Activated naive CD4-positive, alpha-beta T cell treated with anti-CD3 and anti-CD28 coated beads, Interleukin-2, amount 10 ng/mL, durations not matched to agents 7 days and 5 days (primary cell): ENCODE results near the gene TTLL5.

Source experiments
- CTCF ChIA-PET: fragments of 350-600 bp; sonication (Branson Sonifier 250); formaldehyde crosslinking; loops from one replicate; lab custom pipeline; 2021; ENCODE audit warnings: antibody characterized with exemption; lab: Charles Lee
- DNase-seq: peaks from one replicate; pipeline ENCODE4 v3.0.0-alpha.2; 2020
- H3K27ac Mint-ChIP-seq: one replicate; pipeline ENCODE4 v1.8.0; 2021; ENCODE audit warnings: mild to moderate bottlenecking, moderate library complexity, mixed read lengths
- H3K27me3 Mint-ChIP-seq: one replicate; pipeline ENCODE4 v1.8.0; 2021; ENCODE audit warnings: mild to moderate bottlenecking, mixed read lengths
- H3K36me3 Mint-ChIP-seq: one replicate; pipeline ENCODE4 v1.8.0; 2021; ENCODE audit warnings: mixed read lengths
- H3K4me1 Mint-ChIP-seq: one replicate; pipeline ENCODE4 v1.8.0; 2021; ENCODE audit warnings: mixed read lengths
- H3K4me3 Mint-ChIP-seq: one replicate; pipeline ENCODE4 v1.8.0; 2021; ENCODE audit warnings: mild to moderate bottlenecking, moderate library complexity, mixed read lengths
- H3K9me3 Mint-ChIP-seq: one replicate; pipeline ENCODE4 v1.8.0; 2021; ENCODE audit warnings: mixed read lengths

TTLL5 gene, protein sequence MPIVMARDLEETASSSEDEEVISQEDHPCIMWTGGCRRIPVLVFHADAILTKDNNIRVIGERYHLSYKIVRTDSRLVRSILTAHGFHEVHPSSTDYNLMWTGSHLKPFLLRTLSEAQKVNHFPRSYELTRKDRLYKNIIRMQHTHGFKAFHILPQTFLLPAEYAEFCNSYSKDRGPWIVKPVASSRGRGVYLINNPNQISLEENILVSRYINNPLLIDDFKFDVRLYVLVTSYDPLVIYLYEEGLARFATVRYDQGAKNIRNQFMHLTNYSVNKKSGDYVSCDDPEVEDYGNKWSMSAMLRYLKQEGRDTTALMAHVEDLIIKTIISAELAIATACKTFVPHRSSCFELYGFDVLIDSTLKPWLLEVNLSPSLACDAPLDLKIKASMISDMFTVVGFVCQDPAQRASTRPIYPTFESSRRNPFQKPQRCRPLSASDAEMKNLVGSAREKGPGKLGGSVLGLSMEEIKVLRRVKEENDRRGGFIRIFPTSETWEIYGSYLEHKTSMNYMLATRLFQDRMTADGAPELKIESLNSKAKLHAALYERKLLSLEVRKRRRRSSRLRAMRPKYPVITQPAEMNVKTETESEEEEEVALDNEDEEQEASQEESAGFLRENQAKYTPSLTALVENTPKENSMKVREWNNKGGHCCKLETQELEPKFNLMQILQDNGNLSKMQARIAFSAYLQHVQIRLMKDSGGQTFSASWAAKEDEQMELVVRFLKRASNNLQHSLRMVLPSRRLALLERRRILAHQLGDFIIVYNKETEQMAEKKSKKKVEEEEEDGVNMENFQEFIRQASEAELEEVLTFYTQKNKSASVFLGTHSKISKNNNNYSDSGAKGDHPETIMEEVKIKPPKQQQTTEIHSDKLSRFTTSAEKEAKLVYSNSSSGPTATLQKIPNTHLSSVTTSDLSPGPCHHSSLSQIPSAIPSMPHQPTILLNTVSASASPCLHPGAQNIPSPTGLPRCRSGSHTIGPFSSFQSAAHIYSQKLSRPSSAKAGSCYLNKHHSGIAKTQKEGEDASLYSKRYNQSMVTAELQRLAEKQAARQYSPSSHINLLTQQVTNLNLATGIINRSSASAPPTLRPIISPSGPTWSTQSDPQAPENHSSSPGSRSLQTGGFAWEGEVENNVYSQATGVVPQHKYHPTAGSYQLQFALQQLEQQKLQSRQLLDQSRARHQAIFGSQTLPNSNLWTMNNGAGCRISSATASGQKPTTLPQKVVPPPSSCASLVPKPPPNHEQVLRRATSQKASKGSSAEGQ (N-terminal part only)

DNA sequence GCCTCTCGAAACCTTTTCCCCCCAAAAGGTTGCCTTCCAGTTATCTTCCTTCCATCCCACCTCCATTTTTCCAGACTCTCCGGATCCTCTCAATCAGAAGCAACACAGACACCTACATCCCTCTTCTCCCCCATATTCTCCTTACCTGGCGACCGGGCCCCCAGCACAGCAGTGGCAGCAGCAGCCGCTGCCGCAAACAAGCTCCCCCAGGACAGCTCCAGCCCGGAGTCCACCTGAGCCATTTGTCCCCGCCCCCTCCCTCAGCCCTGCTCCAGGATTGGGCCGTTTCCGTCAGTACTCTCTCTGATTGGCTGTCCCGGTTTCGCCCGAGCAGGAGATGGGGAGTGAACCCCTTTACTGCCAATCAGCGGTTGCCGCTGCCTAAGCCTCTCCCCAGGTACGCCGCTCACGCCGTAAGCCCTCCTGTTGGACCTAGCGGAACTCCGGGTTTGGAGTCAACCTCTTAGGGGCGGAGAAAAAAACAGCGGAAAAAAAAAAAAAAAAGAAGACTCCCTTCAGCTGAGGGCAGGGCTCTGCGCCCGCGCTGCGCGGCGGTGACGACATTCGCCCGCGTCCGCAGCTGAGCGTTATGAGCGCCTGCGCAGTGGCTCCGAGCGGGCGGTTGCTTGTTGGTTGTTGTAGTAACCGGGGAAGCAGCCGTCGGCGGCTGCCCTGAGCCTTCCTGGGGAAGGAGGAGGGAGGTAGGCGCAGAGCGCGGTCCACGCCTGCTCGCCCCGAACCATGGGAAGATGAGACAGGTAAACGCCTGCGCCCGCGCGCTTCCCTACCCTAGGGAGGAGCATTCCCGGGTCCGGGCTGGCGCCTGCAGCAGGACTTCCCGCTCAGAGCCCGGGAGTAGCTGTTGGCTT, at the start of gene TTLL5, which contains the start of gene ERG28:
Gene TTLL5, plus strand, starts transcription at position 617 of the 869 bp plus-strand sequence. CDS start 1,904 bp downstream, outside the sequence.
Gene ERG28, minus strand, starts transcription at position 247 of the 869 bp plus-strand sequence. CDS start 3,374 bp downstream, outside the sequence.
- peak; percentile 98 for DNase-seq
- Mint-ChIP-seq H3K4me1 (peaks cover 33% of the 10 kb centered on the region), H3K36me3 (peaks cover 19% of the 10 kb centered on the region), H3K9me3 (no peaks in the 10 kb centered on the region), H3K27me3 (peaks cover 6% of the 10 kb centered on the region), H3K4me3 (peak within 1 kb of the TSS; percentile 92), H3K27ac (peak within 1 kb of the TSS; percentile 88)
- CTCF ChIA-PET, result interaction anchor here (0.5 to 1.1 kb wide), 4 partner anchors 9 to 246 kb away, joined by 3 to 4 read pairs (median 3); no protein-coding TSS in a partner anchor

DNA sequence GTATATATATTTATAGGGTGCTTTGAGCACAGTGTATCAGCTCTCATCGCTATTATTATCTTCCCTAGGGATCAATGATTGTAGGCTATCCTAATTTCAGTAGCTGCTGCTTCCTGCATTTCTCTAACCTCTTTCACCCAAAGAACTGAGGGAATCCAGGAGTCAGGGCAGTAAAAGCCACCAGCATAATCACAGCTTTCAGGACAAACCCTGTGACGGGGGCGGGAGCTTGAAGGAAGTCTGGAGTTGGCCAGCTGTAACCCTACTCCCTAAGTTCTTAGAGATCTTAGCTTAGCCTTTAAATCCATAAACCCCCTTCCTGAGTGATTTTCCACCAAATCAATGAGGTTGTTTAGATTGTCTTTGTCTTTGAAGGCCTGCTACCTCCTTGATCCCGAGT, 48.9 kb upstream of the TTLL5 start:
- H3K4me3 Mint-ChIP-seq, result no peak overlapping the region
- peaks cover 10% of the 10 kb centered on the region for H3K9me3 Mint-ChIP-seq
- no peak for DNase-seq
- H3K4me1 Mint-ChIP-seq, result no peaks in the 10 kb centered on the region
- H3K36me3 Mint-ChIP-seq, result no peaks in the 10 kb centered on the region
- CTCF ChIA-PET, result interaction anchor here (1.2 kb wide), 1 partner anchor 34 kb away, joined by 3 read pairs; the partner anchor contains the start of gene FLVCR2
- no peak overlapping the region for H3K27ac Mint-ChIP-seq
- no peaks in the 10 kb centered on the region for H3K27me3 Mint-ChIP-seq

DNA sequence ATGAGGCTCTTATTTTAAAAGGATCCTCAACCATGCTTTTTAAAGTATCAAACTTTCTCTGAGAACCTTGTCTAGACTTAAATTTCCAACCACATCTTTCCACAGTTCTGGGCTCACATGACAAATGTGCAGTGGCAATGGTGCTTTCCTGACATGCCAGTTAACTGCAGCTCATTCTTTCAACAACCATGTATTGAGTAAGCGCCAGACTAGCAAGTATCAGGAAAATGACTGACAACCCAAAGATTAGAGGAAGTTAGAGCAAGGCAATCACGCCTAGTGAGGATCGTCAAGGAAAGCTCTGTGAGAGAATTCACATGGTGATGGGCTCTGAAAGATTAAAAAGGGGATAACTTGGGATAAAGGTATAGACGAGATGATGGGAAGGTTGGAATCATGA, 46.9 kb upstream of the TTLL5 start:
- CTCF ChIA-PET, result no interaction called here
- Mint-ChIP-seq H3K27me3 (no peaks in the 10 kb centered on the region), H3K4me1 (no peaks in the 10 kb centered on the region), H3K27ac (no peak overlapping the region), H3K4me3 (no peak overlapping the region), H3K9me3 (peaks cover 6% of the 10 kb centered on the region), H3K36me3 (no peaks in the 10 kb centered on the region)
- no peak for DNase-seq

DNA sequence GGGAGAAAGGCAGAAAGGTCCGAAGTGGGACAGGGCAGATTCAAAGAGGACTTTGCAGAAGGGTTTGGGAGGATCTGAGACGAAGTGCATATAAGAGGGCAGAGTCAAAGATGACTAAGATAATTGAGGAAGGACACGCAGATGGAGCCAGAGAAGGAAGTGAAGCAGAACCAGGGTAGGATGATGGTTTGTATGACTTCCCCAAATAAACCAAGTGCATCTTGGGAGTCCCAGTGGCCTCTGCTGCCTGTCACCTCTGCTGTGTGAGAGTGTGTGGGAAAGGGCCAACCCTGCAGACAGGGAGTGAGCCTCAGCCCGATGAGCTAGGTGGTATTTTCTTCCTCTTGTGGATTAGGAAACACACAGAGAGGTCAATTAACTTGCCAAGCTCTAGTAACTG, 45.8 kb upstream of the TTLL5 start:
- CTCF ChIA-PET, result no interaction called here
- H3K4me3 Mint-ChIP-seq, result no peak overlapping the region

DNA sequence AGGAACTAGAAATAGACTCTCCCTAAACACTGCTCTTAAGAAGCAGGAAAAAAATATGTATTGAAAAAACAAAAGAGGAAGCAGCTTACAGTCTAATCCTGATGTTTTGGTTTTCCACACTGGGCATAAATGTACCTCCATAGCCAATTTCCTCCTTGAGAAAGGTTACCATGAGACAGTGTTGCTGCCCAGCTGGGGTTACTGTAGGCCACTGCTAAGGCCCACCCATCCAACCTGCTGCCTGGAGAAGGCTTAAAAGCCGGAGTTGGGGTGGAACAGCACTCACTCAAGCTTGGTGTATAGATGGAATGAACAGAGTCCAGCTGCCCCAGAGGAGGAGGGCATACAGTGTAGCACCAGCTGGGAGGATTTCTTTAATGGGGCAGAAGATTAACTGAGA, 41.5 kb upstream of the TTLL5 start:
- H3K9me3 Mint-ChIP-seq, result no peaks in the 10 kb centered on the region
- no peak overlapping the region for H3K27ac Mint-ChIP-seq
- DNase-seq, result no peak
- H3K27me3 Mint-ChIP-seq, result no peaks in the 10 kb centered on the region
- H3K4me3 Mint-ChIP-seq, result no peak overlapping the region
- no peaks in the 10 kb centered on the region for H3K36me3 Mint-ChIP-seq
- no peaks in the 10 kb centered on the region for H3K4me1 Mint-ChIP-seq
- CTCF ChIA-PET, result no interaction called here

More for the DNA sequence above, 45.8 kb upstream of the TTLL5 start:
- no peak for DNase-seq
- H3K27ac Mint-ChIP-seq, result no peak overlapping the region
- peaks cover 4% of the 10 kb centered on the region for H3K9me3 Mint-ChIP-seq
- no peaks in the 10 kb centered on the region for H3K27me3 Mint-ChIP-seq
- H3K36me3 Mint-ChIP-seq, result no peaks in the 10 kb centered on the region
- H3K4me1 Mint-ChIP-seq, result no peaks in the 10 kb centered on the region

DNA sequence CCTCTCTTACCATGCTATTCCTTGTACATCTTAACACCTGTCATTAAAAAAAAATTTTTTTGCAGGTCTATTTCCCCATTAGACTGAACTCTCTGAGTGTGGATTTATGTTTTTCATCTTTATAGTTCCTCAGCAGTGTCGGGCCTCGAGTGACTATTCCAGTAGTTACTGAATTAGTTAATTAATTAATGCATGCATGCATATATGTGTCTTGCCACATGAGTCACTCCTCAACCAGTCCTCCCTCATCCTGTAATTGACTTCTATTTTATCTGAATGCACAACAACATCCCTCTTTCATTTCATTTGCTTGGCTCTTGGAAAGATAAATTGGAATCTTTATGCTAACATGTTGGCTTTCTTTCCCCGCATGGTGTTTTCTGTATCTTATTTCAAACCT, 36.0 kb upstream of the TTLL5 start:
- H3K9me3 Mint-ChIP-seq, result no peaks in the 10 kb centered on the region
- H3K27me3 Mint-ChIP-seq, result no peaks in the 10 kb centered on the region
- H3K4me3 Mint-ChIP-seq, result no peak overlapping the region
- H3K27ac Mint-ChIP-seq, result no peak overlapping the region
- no peak for DNase-seq
- CTCF ChIA-PET, result no interaction called here
- no peaks in the 10 kb centered on the region for H3K36me3 Mint-ChIP-seq
- no peaks in the 10 kb centered on the region for H3K4me1 Mint-ChIP-seq

DNA sequence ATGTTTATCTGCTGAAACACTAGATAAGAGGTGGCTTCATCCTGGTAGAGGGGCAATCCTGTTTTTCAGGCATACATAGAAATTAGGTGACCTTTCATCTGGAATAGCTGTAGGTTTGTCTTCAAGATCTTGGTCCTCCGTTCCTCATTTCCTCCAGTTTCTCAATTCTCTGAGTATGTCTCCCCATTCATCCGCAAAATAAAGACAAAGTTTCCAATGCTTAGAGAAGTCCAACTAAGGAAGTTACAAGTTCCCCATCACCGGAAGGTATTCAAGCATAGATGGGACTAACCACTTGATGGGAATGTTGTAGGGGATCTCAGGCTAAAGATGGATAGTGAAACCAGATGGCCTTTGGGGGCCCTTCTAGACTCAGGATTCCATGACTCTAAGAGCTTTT, 34.6 kb upstream of the TTLL5 start:
- Mint-ChIP-seq H3K36me3 (no peaks in the 10 kb centered on the region), H3K27me3 (no peaks in the 10 kb centered on the region), H3K9me3 (no peaks in the 10 kb centered on the region), H3K4me3 (no peak overlapping the region), H3K27ac (no peak overlapping the region), H3K4me1 (no peaks in the 10 kb centered on the region)
- DNase-seq, result no peak
- CTCF ChIA-PET, result interaction anchor here (0.6 to 1.5 kb wide), 2 partner anchors 49 to 322 kb away, joined by 3 to 4 read pairs; no protein-coding TSS in a partner anchor

DNA sequence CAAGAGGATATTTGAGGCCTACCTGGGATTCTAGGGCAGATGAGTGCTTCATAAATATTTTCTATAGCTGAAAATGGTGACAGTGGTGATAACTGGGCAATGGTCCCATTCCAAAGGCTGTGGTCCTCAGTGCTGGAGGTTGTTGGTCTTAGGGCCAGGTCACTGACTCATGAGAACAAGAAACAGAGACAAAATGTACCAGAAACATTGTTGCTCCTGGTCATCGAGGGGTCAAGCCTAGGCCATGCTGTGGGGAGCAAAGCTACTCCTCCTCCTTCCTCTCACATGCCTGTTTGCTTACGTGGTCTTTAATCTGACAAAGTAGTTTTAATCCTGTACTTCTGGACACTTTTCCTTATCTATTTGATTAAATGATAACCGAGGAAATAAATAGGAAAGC, 34.2 kb upstream of the TTLL5 start:
- Mint-ChIP-seq H3K9me3 (no peaks in the 10 kb centered on the region), H3K27ac (no peak overlapping the region), H3K4me1 (no peaks in the 10 kb centered on the region), H3K36me3 (no peaks in the 10 kb centered on the region), H3K4me3 (no peak overlapping the region), H3K27me3 (no peaks in the 10 kb centered on the region)
- no peak for DNase-seq
- CTCF ChIA-PET, result interaction anchor here (1.5 kb wide), 1 partner anchor 49 kb away, joined by 4 read pairs; no protein-coding TSS in a partner anchor

DNA sequence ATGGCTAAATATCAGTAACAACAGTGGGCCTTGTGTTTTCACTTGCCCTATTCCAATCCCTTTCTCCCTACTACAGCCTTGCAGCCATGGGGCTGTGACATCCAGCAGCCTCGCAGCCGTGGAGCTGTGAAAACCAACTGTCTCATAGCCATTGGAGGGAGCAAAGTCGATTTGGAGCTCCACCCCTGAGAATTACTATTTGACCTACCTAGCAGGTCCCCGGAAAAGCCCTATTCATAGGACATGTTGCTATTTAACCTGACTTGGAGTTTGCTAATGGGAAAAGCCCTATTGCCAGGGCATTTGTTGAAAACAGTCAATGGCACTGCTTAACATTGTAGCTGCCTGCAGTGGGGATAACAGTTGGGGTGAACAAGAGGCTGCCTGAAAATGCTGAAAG, 33.6 kb upstream of the TTLL5 start:
- no peaks in the 10 kb centered on the region for H3K4me1 Mint-ChIP-seq
- no peak overlapping the region for H3K4me3 Mint-ChIP-seq
- H3K27me3 Mint-ChIP-seq, result no peaks in the 10 kb centered on the region
- no peaks in the 10 kb centered on the region for H3K36me3 Mint-ChIP-seq
- CTCF ChIA-PET, result interaction anchor here (1.5 kb wide), 1 partner anchor 50 kb away, joined by 4 read pairs; no protein-coding TSS in a partner anchor
- H3K27ac Mint-ChIP-seq, result no peak overlapping the region
- DNase-seq, result no peak
- no peaks in the 10 kb centered on the region for H3K9me3 Mint-ChIP-seq

DNA sequence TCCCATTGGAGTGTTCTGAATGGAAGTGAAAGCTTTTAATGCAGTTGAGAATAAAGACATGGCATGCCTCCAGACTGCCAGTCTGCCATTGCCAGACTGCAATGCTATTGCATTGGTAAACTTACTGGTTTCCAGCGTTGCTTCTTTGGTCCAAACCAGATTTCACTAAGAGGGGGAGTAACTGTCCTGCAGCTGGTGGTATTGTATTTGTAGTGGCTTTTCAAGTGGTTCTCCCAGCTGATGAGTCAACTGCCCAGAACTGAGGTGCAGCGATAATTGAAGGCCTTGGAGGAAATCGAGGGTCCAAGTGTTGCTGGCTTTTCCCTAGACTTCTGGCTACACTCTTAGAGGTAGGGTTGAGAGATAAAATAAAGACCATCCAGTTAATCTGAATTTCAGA, 32.2 kb upstream of the TTLL5 start:
- Mint-ChIP-seq H3K27me3 (no peaks in the 10 kb centered on the region), H3K36me3 (no peaks in the 10 kb centered on the region), H3K4me1 (no peaks in the 10 kb centered on the region), H3K27ac (no peak overlapping the region), H3K4me3 (no peak overlapping the region), H3K9me3 (no peaks in the 10 kb centered on the region)
- CTCF ChIA-PET, result no interaction called here
- no peak for DNase-seq

DNA sequence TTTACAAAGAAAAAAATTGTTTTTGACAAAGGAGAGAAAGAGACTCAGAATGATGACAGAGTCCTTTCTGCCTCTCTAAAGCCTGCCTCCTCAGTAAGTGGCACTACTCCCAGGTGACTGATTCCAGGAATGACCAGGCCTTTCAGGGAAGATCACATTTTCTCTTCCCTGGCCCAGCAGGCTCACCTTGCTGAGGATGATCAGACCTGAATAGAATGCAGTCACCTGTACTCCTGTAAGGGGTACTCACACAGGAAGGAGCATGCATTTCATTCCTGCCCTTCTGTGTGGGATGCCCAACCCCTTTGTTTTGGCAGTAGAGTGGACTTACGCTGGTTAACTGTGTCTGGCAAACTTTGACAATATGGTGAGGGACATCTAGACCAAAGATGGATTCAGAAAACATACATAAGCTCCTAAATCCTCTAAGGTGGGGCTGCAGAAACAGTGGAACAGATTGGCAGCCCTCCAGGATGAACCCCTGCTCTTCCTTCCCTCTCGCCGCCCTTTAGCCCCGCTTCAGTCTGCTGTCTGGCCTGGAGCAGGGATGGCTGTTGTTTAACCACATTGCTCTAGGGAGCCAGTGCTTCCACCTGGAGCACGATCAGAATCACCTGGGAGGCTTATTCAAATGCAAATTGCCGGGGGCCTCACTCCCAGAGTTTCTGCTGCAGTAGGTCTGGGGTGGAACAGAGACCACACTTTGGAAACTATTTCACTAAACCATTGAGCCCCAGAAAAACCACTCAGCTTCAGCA, 30.2 kb upstream of the TTLL5 start:
- no peak overlapping the region for H3K27ac Mint-ChIP-seq

DNA sequence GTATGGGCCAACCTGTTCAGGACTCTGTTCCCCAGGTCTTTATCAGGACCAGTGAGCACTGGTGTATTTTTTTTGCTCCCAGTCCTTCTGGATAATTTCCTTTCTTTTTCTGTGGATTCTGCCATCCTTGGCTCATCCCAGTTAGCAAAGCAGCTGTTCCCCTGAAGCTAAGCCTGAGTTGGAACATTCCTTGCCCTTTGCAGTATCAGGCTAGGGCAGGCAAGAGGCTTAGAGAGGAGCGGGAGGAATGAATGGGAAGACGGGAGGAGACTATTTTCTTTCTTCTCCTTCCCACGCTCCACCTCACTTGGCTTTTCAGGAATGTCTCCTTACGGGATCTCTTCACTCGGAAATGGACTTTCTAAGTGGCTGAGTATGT, 29.6 kb upstream of the TTLL5 start:
- H3K36me3 Mint-ChIP-seq, result no peaks in the 10 kb centered on the region
- no peaks in the 10 kb centered on the region for H3K27me3 Mint-ChIP-seq
- no peaks in the 10 kb centered on the region for H3K4me1 Mint-ChIP-seq
- H3K4me3 Mint-ChIP-seq, result no peak overlapping the region
- no peaks in the 10 kb centered on the region for H3K9me3 Mint-ChIP-seq
- no peak for DNase-seq
- CTCF ChIA-PET, result no interaction called here
- H3K27ac Mint-ChIP-seq, result no peak overlapping the region

More for the DNA sequence above, 30.2 kb upstream of the TTLL5 start:
- H3K4me3 Mint-ChIP-seq, result no peak overlapping the region
- H3K36me3 Mint-ChIP-seq, result no peaks in the 10 kb centered on the region
- no peaks in the 10 kb centered on the region for H3K27me3 Mint-ChIP-seq
- H3K9me3 Mint-ChIP-seq, result no peaks in the 10 kb centered on the region
- CTCF ChIA-PET, result no interaction called here
- DNase-seq, result no peak
- no peaks in the 10 kb centered on the region for H3K4me1 Mint-ChIP-seq
